GM21717 (cell line): ENCODE data around the gene ADRM1.

Experiments used
- ATAC-seq: cut with Tn5 transposase; IDR thresholded peaks from one replicate; pipeline ENCODE4 v1.9.1; 2021; ENCODE audit warnings: mild to moderate bottlenecking, moderate library complexity; ENCODE audit not compliant: unreplicated experiment

Gene ADRM1

DNA sequence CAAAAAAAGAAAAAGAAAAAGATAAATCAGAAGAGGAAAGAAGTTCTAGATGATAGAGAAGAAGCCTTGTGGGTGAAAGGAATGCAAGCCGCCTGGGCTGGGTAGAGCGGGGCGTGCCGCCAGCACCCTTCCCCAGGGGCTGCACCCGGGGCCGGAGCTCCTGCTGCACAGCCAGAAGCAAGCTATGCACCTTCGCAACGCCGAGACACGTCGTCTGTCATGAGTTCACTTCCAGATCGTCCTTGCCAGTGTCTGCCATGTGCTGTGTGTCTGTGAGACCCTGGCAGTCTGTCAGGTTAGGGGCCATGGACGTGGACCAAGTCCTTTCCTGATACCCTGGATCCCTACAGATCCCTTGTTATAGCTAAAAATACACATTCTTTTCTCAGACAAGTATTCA is 25.5 kb upstream of the ADRM1 start:
- ATAC-seq = no peak

DNA sequence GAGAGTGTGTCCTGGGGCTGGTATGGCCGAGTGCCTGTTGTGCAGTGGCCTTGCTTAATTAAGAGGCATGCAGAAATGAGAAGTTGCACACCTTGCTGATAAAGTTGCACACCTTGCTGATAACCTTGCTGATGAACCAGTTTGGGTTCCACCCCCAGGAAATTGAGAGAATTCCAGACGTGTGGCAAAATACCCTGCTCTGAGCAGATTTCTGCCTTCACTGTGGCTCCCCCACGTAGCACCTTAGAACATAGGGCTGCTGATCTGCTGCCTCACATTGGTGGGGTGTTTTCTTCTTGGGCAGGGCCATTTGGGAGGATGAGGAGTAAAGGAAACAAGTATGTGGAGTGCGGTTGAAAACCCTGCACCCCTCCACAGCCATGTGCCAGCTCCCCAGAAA is 22.5 kb upstream of the ADRM1 start:
- no peak for ATAC-seq

DNA sequence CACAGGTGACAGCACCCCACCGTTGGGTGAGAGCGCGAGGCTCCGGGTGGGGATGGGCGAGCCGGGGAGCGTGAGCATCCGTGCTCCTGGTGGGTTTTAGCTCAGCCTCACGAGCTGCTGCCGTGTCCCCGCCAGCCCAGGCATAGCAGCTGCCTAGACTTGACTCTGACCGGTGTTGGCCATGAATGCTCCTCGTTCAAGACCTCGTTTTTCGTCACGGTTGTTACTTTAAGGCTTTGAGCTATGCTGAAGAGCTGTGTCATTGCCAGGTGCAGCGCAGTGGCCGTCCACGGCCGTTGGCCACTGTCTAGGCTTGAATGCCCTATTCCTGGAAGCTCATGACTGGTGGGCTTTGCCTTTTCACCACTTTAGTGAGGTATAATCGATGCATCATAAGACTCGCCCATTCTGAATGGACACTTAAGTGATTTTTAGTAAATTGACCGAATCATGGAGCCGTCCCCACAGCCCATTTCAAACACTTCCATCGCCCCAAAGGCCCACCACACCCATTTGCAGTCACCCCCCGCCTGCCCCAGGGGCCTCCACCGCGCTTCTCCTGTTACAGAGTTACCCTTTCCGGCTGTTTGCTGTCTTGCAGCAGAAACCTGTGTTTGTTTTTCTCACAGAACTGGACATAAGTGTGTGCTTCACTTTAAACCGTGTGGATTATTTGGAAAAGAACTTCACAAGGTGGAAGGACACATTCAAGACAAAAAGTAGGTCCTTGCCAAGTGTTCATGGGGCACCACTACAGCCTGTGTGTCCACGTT is 21.4 kb upstream of the ADRM1 start:
- ATAC-seq = no peak

DNA sequence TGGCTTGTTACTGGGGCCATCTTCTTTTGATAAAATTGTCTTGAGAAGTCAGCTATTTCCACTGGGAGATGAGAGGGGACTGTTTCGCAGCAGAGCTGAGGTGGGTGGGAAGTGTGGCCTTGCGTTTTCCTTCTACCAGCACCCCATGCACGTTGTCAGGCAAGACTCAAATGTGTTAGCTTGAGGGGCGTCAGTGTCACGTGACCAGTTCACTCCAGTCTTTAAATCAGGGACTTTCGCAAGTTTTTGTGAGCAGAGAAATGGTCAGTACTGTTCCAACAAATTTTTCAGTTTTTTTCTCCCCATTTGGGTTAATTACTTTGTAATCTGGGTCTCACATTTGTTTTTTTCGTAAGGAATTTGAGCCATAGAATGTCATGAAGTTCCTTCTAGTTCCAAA is 20.7 kb upstream of the ADRM1 start:
- no peak for ATAC-seq

DNA sequence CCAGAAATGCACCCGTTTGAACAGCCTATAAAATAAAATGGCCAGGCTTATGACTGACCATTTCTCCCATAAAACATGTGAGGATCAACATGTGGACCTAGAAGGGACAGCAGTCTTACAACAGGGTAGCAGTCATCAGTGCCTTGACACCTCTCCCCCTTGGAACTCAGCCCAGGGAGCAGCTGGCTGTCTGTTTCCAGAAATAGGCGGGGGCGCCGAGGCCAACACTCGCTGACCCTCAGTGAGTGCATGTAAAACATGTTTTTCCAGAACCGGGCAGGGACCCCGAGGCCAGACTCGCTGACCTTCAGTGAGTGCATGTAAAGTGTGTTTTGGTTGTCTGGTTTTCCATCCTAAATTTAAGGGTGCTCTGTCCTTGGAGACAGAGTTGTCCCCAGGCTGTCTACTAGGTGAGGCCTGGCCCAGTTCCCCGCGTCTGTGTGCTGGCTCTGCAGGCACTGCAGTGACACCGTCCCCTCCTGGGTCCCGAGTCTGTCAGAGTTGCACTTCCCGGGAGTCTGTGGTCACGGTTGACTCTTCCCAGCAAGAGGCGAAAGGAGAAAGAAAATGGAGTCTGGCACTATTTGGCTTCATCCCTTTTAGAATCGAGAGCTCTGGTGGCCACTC is 19.8 kb upstream of the ADRM1 start:
- no peak for ATAC-seq

DNA sequence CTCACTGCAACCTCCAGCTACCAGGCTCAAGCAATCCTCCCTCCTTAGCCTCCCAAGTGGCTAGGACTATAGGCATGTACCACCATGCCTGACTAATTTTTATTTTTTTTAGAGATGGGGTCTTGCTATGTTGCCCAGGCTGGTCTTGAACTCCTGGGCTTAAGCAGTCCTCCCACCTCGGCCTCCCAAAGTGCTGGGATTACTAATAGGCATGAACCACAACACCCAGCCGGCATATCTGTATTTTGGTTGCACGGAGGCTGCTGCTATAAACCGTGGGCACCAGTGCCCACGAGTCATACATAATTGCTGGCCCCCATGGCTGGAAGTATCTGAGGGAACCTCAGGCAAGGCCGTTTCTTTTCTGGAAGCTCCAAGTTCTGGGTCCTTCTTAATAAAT is 18.3 kb upstream of the ADRM1 start:
- no peak for ATAC-seq

DNA sequence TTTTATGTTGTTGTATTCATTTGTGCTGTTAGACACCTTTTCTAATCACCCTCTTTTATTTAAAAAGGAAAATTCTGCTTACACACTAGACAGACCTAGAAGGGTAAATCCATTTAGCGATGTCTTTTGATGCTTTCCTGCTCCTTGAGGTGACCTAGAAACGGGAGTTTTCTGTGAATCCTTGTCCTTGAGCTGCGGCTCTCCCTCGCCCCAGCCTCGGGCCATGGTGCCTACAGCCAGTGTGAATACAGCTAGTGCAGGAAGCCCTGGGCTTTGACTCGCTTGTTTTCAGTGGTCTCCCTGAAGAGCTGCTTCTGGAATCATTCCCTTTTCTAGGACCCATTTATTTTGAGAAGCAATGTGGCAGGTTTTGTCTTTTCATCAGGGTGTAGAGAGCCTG is 17.6 kb upstream of the ADRM1 start:
- ATAC-seq = no peak

DNA sequence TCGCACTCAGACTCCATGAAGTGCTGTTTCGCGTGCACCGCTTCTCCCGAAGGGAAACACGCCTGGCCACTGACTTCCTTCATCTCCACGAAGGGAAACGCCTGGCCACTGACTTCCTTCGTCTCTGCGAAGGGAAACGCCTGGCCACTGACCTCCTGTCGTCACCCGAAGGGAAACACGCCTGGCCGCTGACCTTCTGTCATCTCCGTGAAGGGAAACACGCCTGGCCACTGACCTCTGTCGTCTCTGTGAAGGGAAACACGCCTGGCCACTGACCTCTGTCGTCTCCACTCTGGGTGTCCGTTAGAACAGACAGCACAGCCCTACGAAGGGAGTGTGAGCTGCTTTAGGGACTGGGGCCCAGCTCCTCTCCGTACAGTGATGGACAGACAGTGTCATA is 17.1 kb upstream of the ADRM1 start:
- no peak for ATAC-seq

DNA sequence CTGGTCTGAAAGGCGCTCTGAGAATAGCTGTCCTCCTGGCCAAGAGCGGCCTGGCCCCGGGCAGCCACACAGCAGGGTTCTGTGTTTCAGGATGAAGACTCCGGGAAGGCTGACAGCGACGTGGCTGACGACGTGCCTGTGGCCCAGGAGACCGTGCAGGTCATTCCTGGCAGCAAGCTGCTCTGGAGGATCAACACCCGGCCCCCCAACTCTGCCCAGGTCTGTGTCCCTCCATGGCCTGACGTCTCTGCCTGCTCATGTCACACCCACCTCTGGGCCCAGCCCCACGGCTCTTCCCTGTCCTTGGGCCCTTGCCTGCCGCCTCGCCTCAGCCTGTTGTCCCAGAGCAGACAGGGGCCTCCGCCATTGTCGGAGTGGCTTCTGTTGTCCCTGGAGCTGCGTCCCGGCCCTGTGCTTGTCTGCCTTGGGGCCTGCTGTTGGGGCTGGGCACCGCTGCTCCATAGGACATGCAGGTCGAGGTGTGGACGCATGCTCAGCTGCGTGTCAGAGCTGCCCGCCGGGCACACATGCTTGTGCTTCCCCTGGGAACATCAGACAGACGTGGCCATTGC is 16.2 kb upstream of the ADRM1 start:
- ATAC-seq = no peak

DNA sequence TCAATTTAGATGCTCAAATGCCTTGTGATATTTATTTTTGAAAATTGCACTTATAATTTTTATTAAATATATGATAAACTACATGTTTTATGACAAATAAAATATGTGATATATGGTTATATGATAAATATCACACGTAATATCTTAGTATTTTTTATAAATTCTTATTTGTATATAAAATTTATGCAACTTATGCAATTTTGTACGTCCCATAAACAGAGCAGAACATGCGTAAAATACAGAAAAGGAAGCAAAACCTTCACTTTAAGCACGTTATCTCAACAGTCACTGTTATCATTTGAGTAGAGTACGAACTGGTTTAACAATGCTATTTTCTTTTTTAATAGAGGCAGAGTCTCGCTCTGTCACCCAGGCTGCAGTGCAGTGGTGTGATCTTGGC is 15.7 kb upstream of the ADRM1 start:
- ATAC-seq = no peak

DNA sequence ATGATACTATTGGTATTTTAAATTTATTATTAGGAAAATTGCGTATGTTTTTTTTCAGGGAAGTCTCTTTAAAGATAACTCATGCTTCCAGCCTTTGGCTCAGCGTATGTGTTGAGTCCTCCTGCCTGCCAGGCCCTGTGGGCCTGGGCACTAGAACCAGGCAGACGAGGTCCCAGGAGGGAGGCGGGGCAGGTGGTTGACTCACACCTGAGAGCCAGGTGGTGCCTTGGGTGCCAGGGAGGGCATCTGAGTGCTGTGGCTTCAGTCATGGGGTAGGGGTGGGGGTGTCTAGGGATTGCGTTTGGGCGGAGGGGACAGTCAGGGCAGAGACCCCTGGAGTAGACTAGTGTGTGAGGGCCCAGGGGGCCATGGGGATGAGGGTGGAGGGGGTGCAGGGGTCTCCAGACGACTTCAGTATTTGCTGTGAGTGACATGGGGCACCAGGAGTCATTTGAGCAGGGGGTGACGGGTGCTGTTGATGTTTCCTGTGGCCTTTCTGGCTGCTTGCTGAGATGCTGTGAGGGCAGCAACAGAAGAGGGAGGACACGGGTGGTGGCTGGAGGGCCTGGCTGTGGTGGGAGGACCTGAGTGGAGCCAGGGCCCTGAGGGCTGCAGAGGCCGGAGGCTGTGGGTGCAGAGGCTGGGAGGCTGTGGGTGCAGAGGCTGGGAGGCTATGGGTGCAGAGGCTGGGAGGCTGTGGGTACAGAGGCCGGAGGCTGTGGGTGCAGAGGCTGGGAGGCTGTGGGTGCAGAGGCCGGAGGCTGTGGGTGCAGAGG is 14.8 kb upstream of the ADRM1 start:
- no peak for ATAC-seq

DNA sequence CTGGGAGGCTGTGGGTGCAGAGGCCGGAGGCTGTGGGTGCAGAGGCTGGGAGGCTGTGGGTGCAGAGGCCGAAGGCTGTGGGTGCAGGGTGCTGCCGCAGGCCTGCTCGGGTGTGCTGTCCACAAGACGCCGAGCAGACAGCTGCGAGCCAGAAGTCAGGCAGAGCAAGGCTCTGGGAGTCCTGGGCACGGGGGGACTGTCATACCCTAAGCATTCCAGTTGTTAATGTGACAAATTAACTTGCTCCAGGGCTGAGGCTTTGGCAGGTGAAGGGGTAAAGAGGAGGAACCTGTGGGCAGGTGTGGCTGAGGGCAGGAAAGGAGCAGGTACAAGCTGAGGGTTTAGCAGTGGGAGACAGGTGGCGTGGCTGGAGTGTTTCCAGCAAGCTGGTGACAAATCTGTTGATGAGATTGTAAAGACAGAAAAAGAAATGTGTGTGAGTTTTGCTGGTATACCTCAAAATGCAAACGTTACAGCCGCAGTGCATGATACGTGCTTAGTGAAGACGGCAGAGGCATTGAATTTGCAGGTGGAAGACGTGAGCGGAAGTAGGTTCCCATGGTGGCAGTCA is 14.2 kb upstream of the ADRM1 start:
- no peak for ATAC-seq

DNA sequence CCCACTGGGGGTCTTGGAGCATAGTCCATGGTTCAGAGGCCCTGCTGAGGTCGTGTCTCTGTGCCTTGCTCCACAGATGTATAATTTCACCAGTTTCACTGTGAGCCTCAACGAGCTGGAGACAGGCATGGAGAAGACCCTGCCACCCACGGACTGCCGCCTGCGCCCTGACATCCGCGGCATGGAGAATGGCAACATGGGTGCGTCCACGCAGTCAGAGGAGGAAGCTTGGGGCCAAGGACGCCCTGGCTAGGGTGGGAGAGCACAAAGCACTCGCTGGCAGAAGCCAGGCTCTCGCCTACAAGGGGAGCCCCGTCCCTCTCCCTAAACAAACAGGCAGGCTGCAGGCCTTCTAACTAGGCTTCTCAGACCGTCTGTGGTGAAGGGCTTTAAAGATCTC is 13.7 kb upstream of the ADRM1 start:
- ATAC-seq = no peak

DNA sequence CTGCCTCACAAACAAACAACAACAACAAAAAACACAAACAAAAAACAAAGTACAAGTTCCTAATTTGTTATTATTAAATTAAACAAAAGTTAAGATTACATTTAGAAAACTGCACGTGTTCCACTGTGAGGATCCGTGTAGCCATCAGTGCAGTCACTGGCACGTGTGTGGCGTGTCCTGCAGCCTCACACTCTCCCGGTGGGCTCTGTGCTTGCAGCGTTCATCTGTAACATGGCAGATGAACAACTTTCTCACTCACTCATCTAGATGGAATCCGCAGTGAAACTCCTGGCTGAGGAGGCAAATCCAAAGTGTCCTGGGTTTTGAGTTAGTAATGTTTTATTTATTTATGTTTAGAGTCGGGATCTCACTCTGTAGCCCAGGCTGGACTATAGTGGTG is 12.9 kb upstream of the ADRM1 start:
- ATAC-seq = no peak

DNA sequence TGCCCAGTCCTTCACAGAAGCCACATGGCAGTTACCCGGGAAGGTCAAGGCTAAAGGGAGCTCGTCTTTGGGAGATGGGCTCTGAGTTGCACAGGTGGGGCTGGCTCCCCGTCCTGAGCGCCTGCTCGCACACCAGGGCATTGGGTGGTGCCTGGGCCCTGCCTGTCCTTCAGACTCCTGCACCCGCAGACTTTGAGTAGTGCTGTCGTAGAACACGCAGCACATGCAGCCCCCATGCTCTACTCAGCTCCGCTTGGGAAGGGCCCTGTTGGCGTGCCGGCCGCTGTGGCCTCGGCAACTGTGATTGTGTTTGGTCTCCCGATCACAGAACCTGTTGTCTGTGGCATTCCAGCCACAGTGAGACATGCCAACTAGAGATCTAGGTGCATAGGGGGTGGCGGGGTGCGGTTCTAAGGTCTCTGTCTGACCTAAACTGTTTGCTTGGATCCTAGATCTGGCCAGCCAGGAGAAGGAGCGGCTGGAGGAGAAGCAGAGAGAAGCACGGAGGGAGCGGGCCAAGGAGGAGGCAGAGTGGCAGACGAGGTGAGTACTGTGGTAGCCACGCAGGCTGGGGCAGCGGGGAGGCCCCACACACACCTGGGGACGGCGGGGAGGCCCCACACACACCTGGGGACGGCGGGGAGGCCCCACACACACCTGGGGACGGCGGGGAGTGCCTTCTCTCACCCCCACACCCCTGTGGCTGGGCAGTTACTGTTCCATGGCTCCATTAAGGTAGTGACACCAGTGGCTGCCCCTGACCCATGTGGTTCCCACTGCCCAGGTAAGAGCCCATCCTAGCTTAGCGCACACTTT is 11.3 kb upstream of the ADRM1 start:
- ATAC-seq = no peak

DNA sequence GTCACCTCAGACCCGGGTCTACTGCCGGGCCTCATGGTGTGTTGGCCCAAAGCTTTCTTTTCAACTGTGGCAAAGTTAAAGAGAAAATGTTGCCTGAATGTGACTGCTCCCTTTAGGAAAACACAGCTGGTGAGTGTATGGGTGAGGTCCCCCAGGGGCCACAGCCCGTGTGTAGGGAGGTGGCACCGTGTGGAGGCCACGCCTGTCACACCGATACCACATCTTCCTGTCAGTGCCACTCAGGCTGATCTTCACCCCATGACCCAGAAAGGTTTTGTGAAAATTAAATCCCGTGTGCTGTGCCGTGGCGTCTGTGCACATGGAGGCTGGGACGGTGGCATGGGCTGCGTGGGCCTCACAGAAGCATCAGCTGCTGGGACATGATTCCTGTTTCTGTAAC is 10.7 kb upstream of the ADRM1 start:
- no peak for ATAC-seq

DNA sequence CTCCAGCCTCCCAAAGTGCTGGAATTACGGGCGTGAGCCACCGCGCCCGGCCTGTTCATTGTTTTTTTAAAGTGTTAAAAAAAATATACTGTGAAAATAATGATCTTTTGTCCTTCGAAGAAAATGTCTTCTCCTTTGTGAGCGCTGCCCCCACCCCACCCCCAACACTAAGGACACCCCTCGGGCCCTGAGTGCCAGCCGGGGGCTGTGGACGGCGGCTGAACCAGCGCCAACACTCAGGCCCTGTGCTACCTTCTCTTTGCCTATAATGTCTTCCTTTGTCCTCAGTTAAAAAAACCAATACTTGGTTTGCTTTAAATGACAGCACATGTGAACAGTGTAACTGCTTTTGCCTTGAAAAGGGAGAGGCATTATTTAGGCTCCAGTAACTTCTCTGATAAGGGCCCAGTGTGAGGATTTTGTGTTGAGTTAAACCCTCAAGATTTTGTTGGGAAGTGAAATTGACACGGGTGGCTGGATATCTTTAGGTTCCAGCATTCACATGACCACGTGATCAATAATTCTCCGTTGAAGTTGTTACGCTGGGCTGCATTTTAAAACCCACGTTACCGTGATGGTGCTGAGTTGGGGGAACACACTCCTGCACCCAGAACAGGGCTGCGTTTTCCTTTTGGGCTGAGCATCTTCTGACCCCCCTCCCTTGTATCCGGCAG is 9.5 kb upstream of the ADRM1 start:
- ATAC-seq = no peak

DNA sequence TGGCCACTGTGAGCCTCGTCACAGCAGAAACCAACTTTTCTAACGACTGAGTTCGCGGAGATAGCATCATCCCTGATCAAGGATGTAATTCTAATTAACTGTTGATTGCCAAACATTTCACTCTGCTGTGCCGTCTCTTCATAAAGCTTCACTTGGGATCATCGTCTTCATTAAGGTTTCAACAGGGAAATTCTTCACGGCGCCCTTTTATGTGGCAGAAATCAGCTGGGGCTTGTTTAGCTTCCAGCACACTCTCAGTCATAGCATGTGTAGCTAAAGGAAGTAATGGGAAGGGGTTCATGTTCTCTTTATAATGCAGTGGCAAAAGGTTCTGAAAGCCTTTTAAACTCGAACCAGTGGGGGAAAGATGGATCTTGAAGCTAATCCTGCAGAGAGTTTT is 8.9 kb upstream of the ADRM1 start:
- ATAC-seq = no peak

DNA sequence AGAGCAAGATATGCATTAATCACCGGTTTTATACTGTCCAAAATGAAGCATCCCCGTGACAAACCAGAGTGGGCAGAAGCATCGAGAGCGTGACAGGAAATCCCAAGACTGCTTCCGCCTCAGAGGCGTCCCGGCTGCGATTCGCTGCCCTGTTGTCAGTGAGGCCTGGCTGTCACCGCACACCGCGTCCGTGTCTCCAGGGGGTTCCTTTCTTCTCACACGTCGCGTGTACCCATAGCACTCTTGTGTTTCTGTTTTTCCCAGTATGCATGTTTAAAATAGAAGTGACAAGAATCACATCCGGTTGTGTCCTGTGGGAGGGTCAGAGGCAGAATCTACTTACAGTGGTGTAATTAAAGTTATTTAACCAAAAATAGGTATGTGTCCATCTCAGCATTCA is 8.3 kb upstream of the ADRM1 start:
- no peak for ATAC-seq
